HG03039 (cell line): Measurements from ENCODE around the gene RHCG.

ENCODE experiments used
- ATAC-seq: cut with Tn5 transposase; IDR thresholded peaks from one replicate; pipeline ENCODE4 v1.9.1; 2021; ENCODE audit warnings: mild to moderate bottlenecking, moderate library complexity; ENCODE audit not compliant: unreplicated experiment

Gene RHCG

GRCh38 chr15:89446255-89446891 lies 50.0 kb downstream of the RHCG start:
- ATAC-seq: no peak

DNA sequence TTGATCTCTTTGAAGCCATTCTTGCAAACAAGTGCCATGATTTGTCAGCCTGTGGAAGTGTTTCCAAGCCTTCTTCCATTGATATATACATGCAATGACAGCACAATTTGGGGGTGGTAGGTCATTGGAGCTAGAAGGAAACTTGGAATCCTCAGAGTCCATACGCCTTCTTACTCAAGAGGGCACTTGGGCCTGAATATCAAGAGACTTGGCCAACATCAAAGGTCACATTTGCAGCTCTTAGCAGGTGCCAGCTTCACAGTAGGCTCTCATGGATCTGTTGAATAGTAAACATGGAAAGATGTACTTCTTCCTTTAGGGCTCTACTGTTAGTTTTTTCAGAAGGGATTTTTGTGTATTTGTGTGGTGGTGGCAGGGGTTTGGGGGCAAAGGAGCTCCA lies 50.9 kb downstream of the RHCG start:
- ATAC-seq: no peak

- no peak for ATAC-seq
These were observed 51.9 kb downstream of the RHCG start for GRCh38 chr15:89444241-89445225.

- ATAC-seq: no peak
These were observed 52.8 kb downstream of the RHCG start for GRCh38 chr15:89443581-89443980.

GRCh38 chr15:89442671-89443307 lies 53.6 kb downstream of the RHCG start:
- no peak for ATAC-seq

GRCh38 chr15:89442155-89442554 lies 54.2 kb downstream of the RHCG start:
- no peak for ATAC-seq

GRCh38 chr15:89441295-89441812 lies 55.0 kb downstream of the RHCG start:
- ATAC-seq: peak; percentile 90

DNA sequence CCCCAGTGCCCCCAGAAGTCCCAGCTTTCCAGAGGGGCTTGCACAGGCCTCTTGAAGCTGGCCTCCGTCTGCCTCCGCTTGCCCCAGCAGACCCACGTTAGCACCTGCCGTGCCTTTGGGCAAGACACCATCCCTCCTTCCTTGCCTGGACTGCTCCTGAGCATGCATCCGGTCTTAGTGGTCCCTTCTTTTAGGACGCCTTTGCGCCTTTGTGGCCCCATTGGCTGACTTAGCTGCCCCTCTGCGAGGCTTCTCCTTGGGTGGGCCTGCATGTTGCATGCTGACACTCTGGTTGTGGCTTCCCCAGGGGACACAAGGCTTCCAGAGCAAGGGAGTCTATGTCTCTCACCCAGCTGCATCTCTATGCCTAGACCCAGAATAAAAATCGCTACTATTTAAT lies 56.6 kb downstream of the RHCG start:
- ATAC-seq: no peak

DNA sequence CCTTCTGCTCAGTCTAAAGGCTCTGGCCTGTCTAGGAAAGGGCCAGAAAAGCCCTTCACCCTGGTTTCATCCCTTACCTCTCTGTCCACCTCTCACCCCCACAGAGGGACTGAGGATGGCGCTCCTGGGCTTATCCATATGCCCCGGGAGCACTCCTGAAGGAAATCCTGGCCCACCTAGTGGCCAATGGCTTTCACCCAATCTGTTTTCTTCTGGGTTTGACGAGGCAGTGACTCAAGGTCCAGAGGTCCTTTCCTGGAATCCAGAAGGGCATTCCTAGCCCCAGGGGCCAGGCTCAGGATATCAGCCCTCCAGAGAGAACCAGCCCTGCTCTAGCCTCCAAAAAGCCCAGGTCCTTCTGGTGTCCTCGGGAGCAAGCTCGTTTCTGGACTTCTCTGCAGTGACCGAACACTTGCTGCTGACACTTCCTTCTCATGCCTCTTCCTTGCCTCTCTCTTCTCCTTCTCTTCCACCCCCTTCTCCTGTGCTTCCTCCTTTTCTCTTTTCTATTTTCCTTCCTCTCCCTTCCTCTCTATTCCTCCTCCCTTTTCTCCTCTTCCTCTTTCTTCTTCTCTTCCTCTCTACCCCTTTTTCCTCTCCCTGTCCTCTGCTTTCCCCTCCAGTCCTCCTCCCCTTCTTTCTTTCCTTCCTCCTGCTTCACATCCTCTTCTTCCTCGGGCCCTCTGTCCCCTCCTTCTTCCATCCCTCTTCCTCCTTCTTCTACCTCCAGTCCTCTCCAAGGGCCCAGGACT lies 59.6 kb downstream of the RHCG start:
- ATAC-seq: no peak

- no peak for ATAC-seq
These were observed 61.0 kb downstream of the RHCG start for GRCh38 chr15:89435362-89435761.

GRCh38 chr15:89433686-89434085 lies 62.7 kb downstream of the RHCG start:
- no peak for ATAC-seq

DNA sequence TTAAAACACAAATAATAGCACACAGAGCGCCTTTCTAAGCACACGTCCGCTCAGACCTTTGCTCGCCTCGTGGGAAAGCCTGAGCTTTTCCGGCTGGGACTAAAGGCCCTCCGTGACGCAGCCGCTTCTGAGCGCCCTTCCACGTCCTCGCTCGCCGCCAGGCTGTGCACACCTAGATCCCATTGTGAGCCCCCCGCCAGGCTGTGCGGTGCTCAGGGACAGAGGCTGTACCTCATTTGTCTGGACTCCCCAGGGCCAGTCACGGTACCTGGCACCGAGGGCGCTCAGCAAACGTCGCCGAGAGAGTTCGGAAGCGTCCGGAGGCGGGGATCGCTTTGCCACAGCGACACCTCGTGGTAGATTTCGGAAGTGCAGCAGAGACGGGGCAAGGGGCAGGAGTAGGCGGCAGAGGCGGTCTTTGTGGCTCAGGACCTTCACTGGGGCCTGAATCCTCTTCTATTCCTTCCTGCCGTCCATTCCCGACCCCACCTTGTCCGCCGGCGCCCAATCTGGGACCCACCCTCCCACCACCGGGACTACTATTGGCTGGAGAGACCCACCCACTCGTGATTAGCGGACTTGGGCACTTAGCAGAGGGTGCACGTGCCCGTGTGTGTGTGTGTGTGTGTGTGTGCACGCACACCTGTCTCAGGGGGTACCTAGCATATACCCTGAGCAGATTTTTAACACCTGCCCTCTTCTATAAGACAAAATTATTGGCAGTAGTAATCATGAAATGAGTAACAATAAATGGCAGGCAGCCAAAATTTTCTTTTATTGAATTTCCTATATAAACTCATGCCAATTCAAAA lies 65.6 kb downstream of the RHCG start:
- peak; percentile 76 for ATAC-seq

GRCh38 chr15:89429986-89430385 lies 66.4 kb downstream of the RHCG start:
- ATAC-seq: no peak

DNA sequence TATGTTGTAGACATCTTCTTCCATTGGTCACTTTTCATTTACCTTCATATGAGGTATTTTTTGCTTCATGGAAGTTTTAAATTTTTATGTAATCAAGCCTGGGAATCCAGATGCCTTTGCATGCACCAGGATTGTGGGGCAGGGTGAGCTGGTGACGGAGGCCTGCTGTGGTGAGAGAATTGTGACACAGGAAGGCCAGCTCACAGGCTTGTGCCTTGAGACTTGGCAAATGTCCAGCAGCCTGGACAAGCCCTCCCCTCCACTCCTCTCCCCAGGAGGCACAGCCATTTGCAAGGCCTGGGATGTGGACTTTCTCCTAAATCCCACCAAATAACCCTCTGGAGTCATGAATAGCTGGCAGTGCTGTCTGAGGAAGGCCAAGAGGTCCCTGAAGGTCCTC lies 67.4 kb downstream of the RHCG start:
- ATAC-seq: no peak

GRCh38 chr15:89428246-89428645 lies 68.1 kb downstream of the RHCG start:
- ATAC-seq: no peak

DNA sequence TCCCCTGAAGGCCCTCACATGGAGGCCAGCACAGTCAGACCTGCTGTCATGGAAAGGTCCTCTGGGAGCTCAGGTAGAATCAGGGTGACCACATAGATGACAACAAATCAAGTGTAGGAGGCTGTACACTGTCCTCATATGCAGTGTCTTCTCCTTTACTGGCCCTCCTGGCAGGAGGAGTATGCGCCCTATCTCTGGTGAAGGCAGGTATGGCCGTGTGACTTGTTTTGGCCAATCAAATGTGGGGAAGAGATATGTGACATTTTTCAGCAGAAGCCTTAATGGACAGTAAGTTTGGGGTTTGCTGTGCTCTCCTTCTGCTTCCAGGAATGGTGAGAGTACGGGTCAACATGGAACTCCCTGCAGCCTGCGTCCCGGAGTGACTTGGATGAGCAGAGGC lies 69.9 kb downstream of the RHCG start:
- ATAC-seq: no peak

GRCh38 chr15:89423981-89424380 lies 72.4 kb downstream of the RHCG start:
- ATAC-seq: no peak
